Activated CD8-positive, alpha-beta memory T cell treated with anti-CD3 and anti-CD28 coated beads, Interleukin-2, amount 50 U/mL, for 48 hours (primary cell): ENCODE measurements around the gene DMP1.
"Not testable (repeated sequence)": the region's sequence is repeated elsewhere in the genome, so short reads cannot be mapped to it uniquely, and the experiment has no call there.

ENCODE experiments used
- DNase-seq: peaks from one replicate; pipeline ENCODE4 v3.0.0-alpha.2; 2020

DMP1 gene

DNA sequence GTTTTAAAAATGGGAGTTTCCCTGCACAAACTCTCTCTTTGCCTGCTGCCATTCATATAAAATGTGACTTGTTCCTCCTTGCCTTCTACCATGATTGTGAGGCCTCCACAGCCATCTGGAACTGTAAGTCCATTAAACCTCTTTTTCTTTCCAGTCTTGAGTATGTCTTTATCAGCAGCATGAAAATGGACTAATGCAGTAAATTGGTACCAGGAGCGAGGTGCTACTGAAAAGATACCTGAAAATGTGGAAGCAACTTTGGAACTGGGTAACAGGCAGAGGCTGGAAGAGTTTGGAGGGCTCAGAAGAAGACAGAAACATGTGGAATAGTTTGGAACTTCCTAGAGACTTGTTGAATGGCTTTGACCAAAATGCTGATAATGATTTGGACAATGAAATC, 40.9 kb downstream of the DMP1 start:
- not testable (repeated sequence) for DNase-seq

DNA sequence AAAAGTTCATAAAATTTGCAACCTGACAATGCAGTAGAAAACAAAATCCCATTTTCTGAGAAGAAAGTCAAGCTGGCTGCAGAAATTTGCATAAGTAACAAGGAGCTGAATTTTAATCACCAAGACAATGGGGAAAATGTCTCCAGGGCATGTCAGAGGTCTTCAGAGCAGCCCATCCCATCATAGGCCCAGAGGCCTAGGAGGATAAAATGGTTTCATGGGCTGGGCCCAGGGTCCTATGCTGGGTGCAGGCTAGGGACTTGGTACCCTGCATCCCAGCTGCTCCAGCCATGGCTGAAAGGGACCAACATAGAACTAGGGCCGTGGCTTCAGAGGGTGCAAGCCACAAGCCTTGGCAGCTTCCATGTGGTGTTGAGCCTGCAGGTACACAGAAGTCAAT, 42.0 kb downstream of the DMP1 start:
- not testable (repeated sequence) for DNase-seq

DNA sequence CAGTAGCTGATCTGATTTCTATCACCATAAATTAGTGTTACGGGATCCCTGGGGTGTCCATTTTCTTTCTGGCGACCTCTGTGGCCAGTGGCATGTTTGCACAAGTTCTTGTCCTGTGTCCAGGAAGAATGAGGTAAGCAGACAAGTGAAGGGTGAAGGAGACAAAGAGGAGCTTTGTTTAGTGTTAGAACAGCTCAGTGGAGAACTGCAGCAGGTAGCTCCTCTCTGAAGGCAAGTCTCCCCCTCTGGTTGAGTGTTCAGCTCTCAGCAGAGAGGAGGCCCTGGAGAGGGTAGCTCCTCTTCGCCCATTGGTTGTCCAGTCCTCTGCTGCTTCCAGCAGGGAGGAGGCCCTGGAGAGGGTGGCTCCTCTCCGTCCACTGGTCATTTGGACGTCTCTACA, 47.2 kb downstream of the DMP1 start:
- no peak for DNase-seq

DNA sequence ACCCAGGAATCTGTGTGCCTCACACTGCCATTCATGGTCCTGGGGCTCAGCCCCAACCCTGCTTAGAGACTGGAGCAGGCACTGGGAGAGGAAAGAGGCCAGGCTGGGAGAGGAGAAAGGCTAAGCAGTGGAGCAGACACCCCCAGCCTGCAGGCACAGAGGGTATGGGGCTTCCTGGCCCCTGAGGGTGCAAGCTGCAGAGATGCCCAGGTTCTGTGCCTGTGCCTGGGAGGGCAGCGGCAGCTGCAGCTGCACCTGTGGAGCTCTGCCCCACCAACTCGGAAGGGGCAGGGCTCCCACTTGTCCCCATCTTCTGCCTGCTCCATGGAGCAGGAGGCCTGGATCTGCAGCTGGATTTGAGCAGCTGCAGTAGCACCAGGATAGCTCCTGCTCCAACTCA, 47.9 kb downstream of the DMP1 start:
- no peak for DNase-seq

DNA sequence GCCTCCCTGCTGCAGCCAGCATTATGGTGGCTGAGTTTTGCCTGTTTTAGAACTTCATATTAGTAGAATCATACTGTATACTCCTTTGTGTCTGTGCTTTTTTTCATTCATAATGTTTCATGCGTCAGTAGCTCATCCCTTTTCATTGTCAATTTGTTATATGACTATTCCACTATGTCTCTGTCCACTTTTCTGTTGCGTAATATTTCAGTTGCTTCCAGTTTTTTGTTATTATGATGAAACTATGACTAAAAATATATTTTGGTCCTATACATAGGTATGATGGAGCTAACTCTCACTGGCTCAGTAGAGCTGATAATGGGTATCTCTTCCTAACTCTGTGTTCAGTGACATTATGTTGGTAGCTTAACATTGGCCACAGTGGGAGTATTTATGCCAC, 48.3 kb downstream of the DMP1 start:
- no peak for DNase-seq

DNA sequence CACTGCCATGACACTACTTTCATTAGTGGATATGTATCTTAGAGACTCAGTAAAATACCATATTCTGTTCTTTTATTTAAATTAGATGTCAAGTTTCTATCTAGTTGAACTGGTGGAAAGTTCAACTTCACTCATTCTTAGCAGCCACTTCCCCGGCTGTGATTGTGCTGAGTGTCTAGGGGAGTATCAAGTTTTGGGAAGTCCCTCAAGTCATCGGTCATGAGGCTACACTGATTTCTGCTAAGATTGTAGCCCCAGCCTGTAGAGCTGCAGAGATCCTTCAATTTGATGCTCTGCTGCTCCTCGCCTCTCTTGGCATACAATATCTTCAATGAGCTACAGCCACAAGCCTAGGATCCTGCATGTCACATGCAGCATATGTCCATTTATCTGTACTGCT, 53.9 kb downstream of the DMP1 start:
- no peak for DNase-seq

DNA sequence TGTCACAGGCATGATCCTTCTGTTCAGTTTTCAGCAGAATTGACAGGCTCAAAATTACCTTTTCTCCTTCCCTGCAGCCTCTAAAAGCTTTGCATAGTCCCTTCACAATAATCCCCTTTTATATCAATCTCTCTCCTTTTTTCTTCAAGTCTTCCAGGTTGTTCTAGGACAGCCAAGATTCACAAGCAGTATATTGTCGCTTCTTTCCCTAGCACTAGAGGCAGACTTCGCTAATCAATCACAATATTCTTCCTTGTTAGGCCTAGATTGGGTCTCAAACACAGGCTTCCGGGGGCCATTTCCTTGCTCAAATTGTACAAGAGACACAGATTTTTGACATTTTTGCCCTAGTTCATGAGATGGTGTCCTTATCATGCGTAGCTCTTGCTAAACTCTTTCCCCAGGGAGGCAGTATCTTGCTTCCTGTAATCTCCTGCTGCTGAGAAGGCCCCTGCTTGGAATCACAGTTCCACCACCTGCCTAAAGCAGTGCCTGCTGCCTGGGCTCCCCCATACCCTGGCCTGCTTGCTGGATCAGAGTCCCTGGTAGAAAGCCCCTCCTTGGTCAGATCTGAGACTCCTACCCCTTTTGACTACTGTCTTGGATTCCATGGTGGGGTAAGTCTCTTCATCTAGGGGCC, 57.3 kb downstream of the DMP1 start:
- DNase-seq, result no peak
